Gastrocnemius medialis (tissue), 4 donors: ENCODE data around the gene SCN3A. TPM values are rescaled to one million over a fixed set of nuclear protein-coding genes. Genes with fewer than 3 reads are reported as not detected.

Experiments used
- ATAC-seq, 2 donors: fragments of 150-250 bp; one replicate each; pipeline ENCODE4 v1.9.1; 2016
- DNase-seq, 2 donors: peaks; one replicate each; pipeline ENCODE4 v3.0.0-alpha.2; 2019
- H3K27ac ChIP-seq, 4 donors: fragments of 200-600 bp; sonication (generic); 1 replicate in 1 of 4; 2 replicates in 3 of 4; pipeline ENCODE4 v1.5.1; 2016 to 2018; ENCODE audit warnings: mild to moderate bottlenecking in 2 of 4, moderate library complexity in 1 of 4
- H3K27me3 ChIP-seq, 3 donors: fragments of 200-600 bp; sonication (generic) in 2 of 3; 1 replicate in 1 of 3; 2 replicates in 2 of 3; pipeline versions ENCODE4 v1.5.1 to v1.6.0; 2016 to 2019; ENCODE audit warnings: mild to moderate bottlenecking in 1 of 3, moderate library complexity in 1 of 3
- H3K36me3 ChIP-seq, 2 donors: fragments of 200-600 bp; sonication (generic) in 1 of 2; one replicate each; pipeline ENCODE4 v1.5.1; 2017 to 2018
- H3K4me1 ChIP-seq, 2 donors: fragments of 200-600 bp; sonication (generic) in 1 of 2; one replicate each; pipeline ENCODE4 v1.5.1; 2016 to 2017; ENCODE audit warnings: mild to moderate bottlenecking in 2 of 2
- H3K4me3 ChIP-seq, 4 donors: fragments of 200-600 bp; sonication (generic) in 3 of 4; 1 replicate in 1 of 4; 2 replicates in 3 of 4; pipeline ENCODE4 v1.5.1; 2016 to 2019; ENCODE audit warnings: mild to moderate bottlenecking in 2 of 4
- H3K9me3 ChIP-seq, 3 donors: fragments of 200-600 bp; sonication (generic) in 2 of 3; 1 replicate in 1 of 3; 2 replicates in 2 of 3; pipeline ENCODE4 v1.5.1; 2016 to 2019
- CTCF ChIP-seq, 5 experiments: fragments of 450-650 bp in 3 of 5; fragments of 200-600 bp in 2 of 5; sonication (generic) in 2 of 5; IDR thresholded peaks in 4 of 5; conservative IDR thresholded peaks in 1 of 5; 1 replicate in 4 of 5; 2 replicates in 1 of 5; pipeline ENCODE4 v1.5.1; 2016 to 2019; ENCODE audit warnings: antibody characterized with exemption in 5 of 5, mild to moderate bottlenecking in 3 of 5, moderate library complexity in 3 of 5
- POLR2A ChIP-seq, 2 donors: fragments of 450-650 bp; IDR thresholded peaks; one replicate each; pipeline ENCODE4 v1.6.1; 2017; ENCODE audit warnings: antibody characterized with exemption in 2 of 2, mild to moderate bottlenecking in 2 of 2, moderate library complexity in 2 of 2
- in situ Hi-C, 4 donors: fragments of 200-750 bp; cut with MboI; loops; one replicate each; pipeline versions ENCODE4 v1.15.0 to v1.8.0; 2017; ENCODE audit warnings: low sequenced_read_pairs in 4 of 4
- intact Hi-C: fragments of 100-400 bp; cut with DNase I; formaldehyde crosslinking; loops from one replicate; pipeline ENCODE4 v1.15.1; 2023; ENCODE audit warnings: low total_unique reads
- total RNA-seq, 4 donors: library from RNA; depleted of rRNA; stranded (reverse); fragments of >200 nt; gene quantifications; one replicate each; pipeline versions ENCODE4 v1.1.0 to v1.2.3, GENCODE V29; 2016

The SCN3A gene
- total RNA-seq, 4 donors from 2014 or later, result 0.53 to 1.8 (median 1.3) TPM

GRCh38 chr2:165245081-165245793 is 41.4 kb upstream of the SCN3A start:
- TF ChIP-seq POLR2A (IDR thresholded peaks at IDR 0.05) (no peak), CTCF (IDR thresholded peaks at IDR 0.05 in 4 of 5, conservative IDR thresholded peaks at IDR 0.05 in 1 of 5) (no peak)
- intact Hi-C loops, result no loop called here
- no peak overlapping the region for H3K27ac ChIP-seq
- ATAC-seq (no peak), DNase-seq (no peak)
- no peaks in the 10 kb centered on the region for H3K4me1 ChIP-seq
- H3K27me3 ChIP-seq, result no peaks in the 10 kb centered on the region
- no peaks in the 10 kb centered on the region for H3K36me3 ChIP-seq
- H3K4me3 ChIP-seq, result no peak overlapping the region
- in situ Hi-C loops, result no loop called here
- H3K9me3 ChIP-seq, result no peaks in the 10 kb centered on the region

- no peaks in the 10 kb centered on the region for H3K36me3 ChIP-seq
- in situ Hi-C loops (no loop called here), intact Hi-C loops (no loop called here)
- DNase-seq (no peak), ATAC-seq (no peak)
- no peaks in the 10 kb centered on the region for H3K4me1 ChIP-seq
- TF ChIP-seq CTCF (IDR thresholded peaks at IDR 0.05 in 4 of 5, conservative IDR thresholded peaks at IDR 0.05 in 1 of 5) (no peak), POLR2A (IDR thresholded peaks at IDR 0.05) (no peak)
- H3K27me3 ChIP-seq, result no peaks in the 10 kb centered on the region
- no peaks in the 10 kb centered on the region for H3K9me3 ChIP-seq
- no peak overlapping the region for H3K4me3 ChIP-seq
- H3K27ac ChIP-seq, result no peak overlapping the region
Observed at GRCh38 chr2:165240916-165241315, 37.1 kb upstream of the SCN3A start.

DNA sequence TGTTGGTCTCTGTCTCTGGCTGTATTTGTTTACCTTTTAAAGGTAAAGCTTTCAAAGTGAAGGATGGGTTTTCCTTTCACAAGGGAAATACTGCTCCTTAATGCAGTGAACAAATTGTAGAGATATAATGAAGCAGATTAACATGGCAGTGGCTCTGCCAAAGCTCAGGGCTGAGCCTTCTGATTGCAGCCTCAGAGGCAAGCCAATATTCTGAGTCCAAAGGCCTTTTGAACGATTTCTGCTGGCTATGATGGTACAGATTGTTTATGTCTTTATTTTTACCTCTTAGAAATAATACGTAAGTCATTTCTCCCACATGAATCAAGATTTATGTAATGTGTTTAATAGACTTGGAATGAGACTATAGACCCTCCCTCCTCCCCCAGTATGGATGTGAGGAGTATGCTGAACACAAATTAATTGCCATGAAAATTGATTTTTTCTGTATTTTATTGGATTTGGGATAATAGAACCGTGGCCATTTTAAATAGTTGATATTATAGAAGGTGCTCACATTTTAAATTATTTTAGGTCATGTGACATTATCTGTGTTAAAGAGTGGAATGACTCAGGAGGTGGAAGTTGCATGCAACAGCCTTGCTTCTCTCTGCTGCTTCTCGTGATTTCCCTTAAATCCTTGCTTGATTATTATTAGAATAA is 36.1 kb upstream of the SCN3A start:
- in situ Hi-C loops, result loop anchor here in 2 of 4 donors (10.0 kb wide), 1 partner anchor 55 kb away; no protein-coding TSS in a partner anchor
- TF ChIP-seq CTCF (IDR thresholded peaks at IDR 0.05 in 4 of 5, conservative IDR thresholded peaks at IDR 0.05 in 1 of 5) (no peak), POLR2A (IDR thresholded peaks at IDR 0.05) (no peak)
- intact Hi-C loops, result loop anchor here (1.0 kb wide), 1 partner anchor 53 kb away; no protein-coding TSS in a partner anchor
- Histone ChIP-seq H3K27ac (no peak overlapping the region), H3K36me3 (no peaks in the 10 kb centered on the region), H3K9me3 (no peaks in the 10 kb centered on the region), H3K4me3 (no peak overlapping the region), H3K4me1 (no peaks in the 10 kb centered on the region), H3K27me3 (no peaks in the 10 kb centered on the region)
- no peak for DNase-seq
- ATAC-seq, result no peak

DNA sequence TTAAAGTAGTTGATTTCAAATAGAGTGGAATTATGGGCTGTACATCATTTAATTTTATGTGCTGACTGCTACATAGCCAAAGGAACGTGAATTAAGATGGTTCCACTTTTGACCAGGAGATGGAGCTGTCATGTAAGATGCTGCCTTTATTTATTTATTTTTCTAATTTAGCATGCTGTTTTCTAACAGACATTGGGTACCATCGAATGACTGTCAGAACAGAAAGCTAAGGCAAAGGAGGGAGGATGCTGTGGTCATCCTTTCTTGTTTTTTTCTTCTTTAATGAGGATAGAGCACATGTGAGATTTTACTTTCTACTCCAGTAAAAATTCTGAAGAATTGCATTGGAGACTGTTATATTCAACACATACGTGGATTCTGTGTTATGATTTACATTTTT is 35.4 kb upstream of the SCN3A start, which contains the start of gene SCN2A:
TSS of gene SCN2A (plus strand) at position 185 of the 400 bp plus-strand sequence. CDS start 56,410 bp downstream, outside the sequence.
- H3K4me3 ChIP-seq, result no peak within 1 kb of the TSS
- H3K36me3 ChIP-seq, result no peaks in the 10 kb centered on the region
- no peaks in the 10 kb centered on the region for H3K9me3 ChIP-seq
- ATAC-seq (peak; percentile 56 to 62), DNase-seq (no peak)
- H3K27ac ChIP-seq, result no peak within 1 kb of the TSS
- H3K4me1 ChIP-seq, result no peaks in the 10 kb centered on the region
- intact Hi-C loops, result loop anchor here (1.0 kb wide), 1 partner anchor 54 kb away; no protein-coding TSS in a partner anchor
- H3K27me3 ChIP-seq, result no peaks in the 10 kb centered on the region
- in situ Hi-C loops, result loop anchor here in 2 of 4 donors (10.0 kb wide), 1 partner anchor 56 kb away; no protein-coding TSS in a partner anchor
- no peak for TF ChIP-seq POLR2A (IDR thresholded peaks at IDR 0.05)
- peak; percentile 42 to 67 (median 52) for TF ChIP-seq CTCF (IDR thresholded peaks at IDR 0.05 in 4 of 5, conservative IDR thresholded peaks at IDR 0.05 in 1 of 5)
